ENCODE results near the gene CDT1.

Gene CDT1

GRCh38 chr16:88856828-88857727 lies 53.5 kb downstream of the CDT1 start, which contains the start of the genes GALNS and TRAPPC2L:
Gene GALNS (minus strand): TSS chr16:88856947. CDS start chr16:88856877, 70 bp downstream.
Gene TRAPPC2L (plus strand): TSS chr16:88857127. CDS start chr16:88857151, 24 bp downstream.
- H3K4me1 ChIP-seq (ENCODE audit: insufficient read depth, insufficient read length), result peaks cover 10% of the 10 kb centered on the region
- DNase-seq (ENCODE audit: low read depth, low spot score), result peak; percentile 91
- H3K4me3 ChIP-seq (ENCODE audit: insufficient read length, low read depth), result peak within 1 kb of the TSS; percentile 100
- no peak for TF ChIP-seq ZNF274 (IDR thresholded peaks at IDR 0.05; ENCODE audit: low read depth, low read length)
- peak; percentile 83 for TF ChIP-seq YY1 (IDR thresholded peaks at IDR 0.05; ENCODE audit: insufficient read depth, insufficient read length)
- H3K9me3 ChIP-seq (ENCODE audit: insufficient read depth, low read length), result no peaks in the 10 kb centered on the region
- peaks cover 50% of the 10 kb centered on the region for H3K36me3 ChIP-seq (ENCODE audit: insufficient read depth, insufficient read length, low read length)
- H3K9ac ChIP-seq (ENCODE audit: insufficient read length, low read depth), result peak within 1 kb of the TSS; percentile 99
- no peaks in the 10 kb centered on the region for H3K27me3 ChIP-seq (ENCODE audit: insufficient read depth, insufficient read length)

GRCh38 chr16:88857728-88858339 lies 54.2 kb downstream of the CDT1 start:
- peak; percentile 68 for DNase-seq (ENCODE audit: low read depth, low spot score)
- peak overlapping the region; percentile 100 for H3K4me3 ChIP-seq (ENCODE audit: insufficient read length, low read depth)
- peaks cover 10% of the 10 kb centered on the region for H3K4me1 ChIP-seq (ENCODE audit: insufficient read depth, insufficient read length)
- no peaks in the 10 kb centered on the region for H3K9me3 ChIP-seq (ENCODE audit: insufficient read depth, low read length)
- H3K9ac ChIP-seq (ENCODE audit: insufficient read length, low read depth), result peak overlapping the region; percentile 99
- H3K36me3 ChIP-seq (ENCODE audit: insufficient read depth, insufficient read length, low read length), result peaks cover 57% of the 10 kb centered on the region
- TF ChIP-seq SUZ12 (IDR thresholded peaks at IDR 0.05; ENCODE audit: extremely low read depth, insufficient read depth, insufficient read length) (no peak), YY1 (IDR thresholded peaks at IDR 0.05; ENCODE audit: insufficient read depth, insufficient read length) (no peak)
- H3K27me3 ChIP-seq (ENCODE audit: insufficient read depth, insufficient read length), result no peaks in the 10 kb centered on the region

Data from NT2/D1 (cell line).